Stimulated activated CD4-positive, alpha-beta T cell treated with anti-CD3 and anti-CD28 coated beads, Interleukin-1b, Interleukin-23, amount 100 ng/mL, for 24 hours (primary cell): ENCODE data around the gene TDO2.
"Not testable (repeated sequence)": the region's sequence is repeated elsewhere in the genome, so short reads cannot be mapped to it uniquely, and the experiment has no call there.

Experiments used
- DNase-seq, 4 experiments: peaks; one replicate each; pipeline ENCODE4 v3.0.0-alpha.2; 2020; ENCODE audit warnings: low read depth in 4 of 4, low spot score in 1 of 4

The TDO2 gene

GRCh38 chr4:155907556-155907955 lies 4.1 kb downstream of the TDO2 start:
- DNase-seq: no peak

- no peak for DNase-seq
Observed at GRCh38 chr4:155908187-155909139, 5.0 kb downstream of the TDO2 start.

GRCh38 chr4:155909615-155910226 lies 6.2 kb downstream of the TDO2 start:
- DNase-seq: no peak

GRCh38 chr4:155911905-155912304 lies 8.4 kb downstream of the TDO2 start:
- no peak for DNase-seq

GRCh38 chr4:155914782-155915181 lies 11.3 kb downstream of the TDO2 start:
- no peak for DNase-seq

GRCh38 chr4:155921597-155921996 lies 18.1 kb downstream of the TDO2 start:
- DNase-seq: no peak

GRCh38 chr4:155924637-155925036 lies 21.1 kb downstream of the TDO2 start:
- DNase-seq: no peak

GRCh38 chr4:155929833-155930232 lies 26.3 kb downstream of the TDO2 start:
- DNase-seq: no peak

- no peak for DNase-seq
Observed at GRCh38 chr4:155930330-155930729, 26.8 kb downstream of the TDO2 start.

- DNase-seq: no peak
Observed at GRCh38 chr4:155931634-155932033, 28.1 kb downstream of the TDO2 start.

- DNase-seq: not testable (repeated sequence)
Observed at GRCh38 chr4:155934634-155935033, 31.1 kb downstream of the TDO2 start.

GRCh38 chr4:155935389-155935986 lies 32.0 kb downstream of the TDO2 start:
- no peak for DNase-seq

GRCh38 chr4:155941085-155941790 lies 37.7 kb downstream of the TDO2 start:
- no peak for DNase-seq

GRCh38 chr4:155941820-155942219 lies 38.3 kb downstream of the TDO2 start:
- no peak for DNase-seq

- no peak for DNase-seq
Observed at GRCh38 chr4:155943605-155944291, 40.3 kb downstream of the TDO2 start.

- DNase-seq: no peak
Observed at GRCh38 chr4:155944516-155944915, 41.0 kb downstream of the TDO2 start.

GRCh38 chr4:155946486-155946885 lies 43.0 kb downstream of the TDO2 start:
- no peak for DNase-seq

GRCh38 chr4:155948541-155948940 lies 45.0 kb downstream of the TDO2 start:
- DNase-seq: no peak

GRCh38 chr4:155950461-155950860 lies 47.0 kb downstream of the TDO2 start:
- DNase-seq: no peak

GRCh38 chr4:155952501-155952901 lies 49.0 kb downstream of the TDO2 start:
- DNase-seq: no peak
